CD4-positive, CD25-positive, alpha-beta regulatory T cell (primary cell): Measurements from ENCODE around the gene TRIM47. TPM values are rescaled to one million over a fixed set of nuclear protein-coding genes. Genes with fewer than 3 reads are reported as not detected.

Experiments
- ATAC-seq, 2 donors: fragments of 150-1000 bp; cut with Tn5 transposase; one replicate each; pipeline ENCODE4 v1.10.0; 2021; ENCODE audit warnings: low read depth in 2 of 2, moderate number of reproducible peaks in 2 of 2, moderate library complexity in 1 of 2
- DNase-seq, 3 donors: peaks; one replicate each; pipeline versions ENCODE4 v3.0.0 to v3.0.0-alpha.2; 2012 to 2022; ENCODE audit warnings: mixed read lengths in 1 of 3
- H3K27ac ChIP-seq: one replicate; pipeline ENCODE4 v1.7.0; 2013; ENCODE audit warnings: mild to moderate bottlenecking, low read length; ENCODE audit not compliant: insufficient read depth, poor library complexity, severe bottlenecking
- H3K27me3 ChIP-seq: one replicate; pipeline ENCODE4 v1.7.0; 2013; ENCODE audit warnings: low read length; ENCODE audit not compliant: control insufficient read depth, insufficient read depth
- H3K36me3 ChIP-seq: one replicate; pipeline ENCODE4 v1.7.0; 2013; ENCODE audit warnings: mild to moderate bottlenecking, low read length, moderate library complexity; ENCODE audit not compliant: control insufficient read depth, insufficient read depth
- H3K4me1 ChIP-seq: 2 replicates; pipeline ENCODE4 v1.7.0; 2013; ENCODE audit warnings: mild to moderate bottlenecking, low read length; ENCODE audit not compliant: insufficient read depth, control insufficient read depth, poor library complexity, severe bottlenecking
- H3K4me3 ChIP-seq: one replicate; pipeline ENCODE4 v1.7.0; 2013; ENCODE audit warnings: low read depth, mild to moderate bottlenecking, low read length, moderate library complexity
- H3K9me3 ChIP-seq, 2 experiments: 1 replicate in 1 of 2; 2 replicates in 1 of 2; pipeline ENCODE4 v1.7.0; 2013; ENCODE audit warnings: low read length in 2 of 2, mild to moderate bottlenecking in 1 of 2, moderate library complexity in 1 of 2; ENCODE audit not compliant: control insufficient read depth in 2 of 2
- H3K27ac Mint-ChIP-seq, 3 donors: one replicate each; pipeline ENCODE4 v1.8.0; 2020 to 2022; ENCODE audit warnings: mild to moderate bottlenecking in 3 of 3, mixed read lengths in 3 of 3, moderate library complexity in 2 of 3
- H3K27me3 Mint-ChIP-seq: one replicate; pipeline ENCODE4 v1.8.0; 2022; ENCODE audit warnings: mild to moderate bottlenecking, mixed read lengths
- H3K36me3 Mint-ChIP-seq: one replicate; pipeline ENCODE4 v1.8.0; 2020; ENCODE audit warnings: mixed read lengths
- H3K4me1 Mint-ChIP-seq, 4 donors: one replicate each; pipeline ENCODE4 v1.8.0; 2020 to 2022; ENCODE audit warnings: mixed read lengths in 4 of 4, mild to moderate bottlenecking in 1 of 4
- H3K4me3 Mint-ChIP-seq, 4 donors: one replicate each; pipeline ENCODE4 v1.8.0; 2020 to 2022; ENCODE audit warnings: mild to moderate bottlenecking in 4 of 4, mixed read lengths in 4 of 4, moderate library complexity in 3 of 4
- H3K9me3 Mint-ChIP-seq, 7 donors: one replicate each; pipeline ENCODE4 v1.8.0; 2020 to 2022; ENCODE audit warnings: mixed read lengths in 7 of 7, mild to moderate bottlenecking in 3 of 7, moderate library complexity in 2 of 7
- polyA plus RNA-seq, 4 donors: library from polyadenylated mRNA; unstranded; fragments of 300-500 nt; fragmentation: Illumina TruSeq; gene quantifications; one replicate each; pipeline ENCODE4 v1.2.3, GENCODE V29; 2021
- total RNA-seq: library from RNA; stranded (reverse); gene quantifications from one replicate; pipeline ENCODE4 v1.2.3, GENCODE V29; 2022

The TRIM47 gene
- total and polyA plus RNA-seq, 5 donors from 2014 or later, result 3.6 to 16.6 (median 15.2) TPM

- peaks cover 51% of the 10 kb centered on the region for H3K36me3 ChIP-seq
- DNase-seq, result peak; percentile 52 to 78 (median 71)
- H3K4me3 Mint-ChIP-seq, result peak within 1 kb of the TSS; percentile 91 to 96 (median 94)
- peaks cover 3 to 38% (median 8%) of the 10 kb centered on the region in 4 donors for H3K4me1 Mint-ChIP-seq
- ATAC-seq, result peak; percentile 76 to 79
- peaks cover 7% of the 10 kb centered on the region for H3K36me3 Mint-ChIP-seq
- peak within 1 kb of the TSS; percentile 69 for H3K4me3 ChIP-seq
- H3K9me3 ChIP-seq, result no peaks in the 10 kb centered on the region
- no peaks in the 10 kb centered on the region for H3K27me3 ChIP-seq
- H3K4me1 ChIP-seq, result peaks cover 42% of the 10 kb centered on the region
- H3K27ac ChIP-seq, result peak within 1 kb of the TSS; percentile 91
- H3K27me3 Mint-ChIP-seq, result no peaks in the 10 kb centered on the region
- H3K27ac Mint-ChIP-seq, result peak within 1 kb of the TSS; percentile 91 to 98 (median 97)
- no peaks in the 10 kb centered on the region for H3K9me3 Mint-ChIP-seq
Measured at GRCh38 chr17:75843577-75844529, 34.5 kb downstream of the TRIM47 start, which contains the start of gene UNC13D. TSS of gene UNC13D (minus strand) at chr17:75844404. CDS start at chr17:75844337, 67 bp downstream.

- H3K36me3 ChIP-seq, result peaks cover 47% of the 10 kb centered on the region
- peaks cover 0 to 34% (median 2%) of the 10 kb centered on the region in 4 donors for H3K4me1 Mint-ChIP-seq
- peak; percentile 25 to 36 for ATAC-seq
Measured at GRCh38 chr17:75842963-75843576, 35.3 kb downstream of the TRIM47 start.

GRCh38 chr17:75842411-75842810 is 36.0 kb downstream of the TRIM47 start:
- H3K27ac Mint-ChIP-seq, result peak overlapping the region in 2 of 3 donors; percentile 42 to 56
- ATAC-seq, result no peak
- peaks cover 0 to 34% (median 0%) of the 10 kb centered on the region in 4 donors for H3K4me1 Mint-ChIP-seq
- Histone ChIP-seq H3K36me3 (peaks cover 46% of the 10 kb centered on the region), H3K27me3 (no peaks in the 10 kb centered on the region), H3K27ac (peak overlapping the region; percentile 91), H3K9me3 (no peaks in the 10 kb centered on the region), H3K4me1 (peaks cover 39% of the 10 kb centered on the region), H3K4me3 (peak overlapping the region; percentile 42)
- no peaks in the 10 kb centered on the region for H3K36me3 Mint-ChIP-seq
- no peaks in the 10 kb centered on the region for H3K9me3 Mint-ChIP-seq
- H3K27me3 Mint-ChIP-seq, result no peaks in the 10 kb centered on the region
- H3K4me3 Mint-ChIP-seq, result peak overlapping the region; percentile 44 to 94 (median 88)
- DNase-seq, result no peak

More at GRCh38 chr17:75842963-75843576, 35.3 kb downstream of the TRIM47 start:
- no peaks in the 10 kb centered on the region for H3K9me3 Mint-ChIP-seq
- Histone ChIP-seq H3K27me3 (no peaks in the 10 kb centered on the region), H3K4me1 (peaks cover 39% of the 10 kb centered on the region), H3K9me3 (no peaks in the 10 kb centered on the region), H3K27ac (peak overlapping the region; percentile 91), H3K4me3 (peak overlapping the region; percentile 69)
- peak overlapping the region; percentile 91 to 96 (median 94) for H3K4me3 Mint-ChIP-seq
- DNase-seq, result peak in 2 of 3 donors; percentile 15 to 69
- H3K36me3 Mint-ChIP-seq, result no peaks in the 10 kb centered on the region
- H3K27ac Mint-ChIP-seq, result peak overlapping the region; percentile 87 to 97 (median 91)
- H3K27me3 Mint-ChIP-seq, result no peaks in the 10 kb centered on the region

GRCh38 chr17:75840799-75841164 is 37.6 kb downstream of the TRIM47 start:
- Histone ChIP-seq H3K36me3 (peaks cover 45% of the 10 kb centered on the region), H3K27me3 (no peaks in the 10 kb centered on the region), H3K27ac (no peak overlapping the region), H3K9me3 (no peaks in the 10 kb centered on the region), H3K4me1 (peaks cover 39% of the 10 kb centered on the region), H3K4me3 (no peak overlapping the region)
- peak overlapping the region in 2 of 4 donors; percentile 33 to 54 for H3K4me3 Mint-ChIP-seq
- H3K36me3 Mint-ChIP-seq, result no peaks in the 10 kb centered on the region
- no peaks in the 10 kb centered on the region for H3K9me3 Mint-ChIP-seq
- DNase-seq (no peak), ATAC-seq (no peak)
- H3K4me1 Mint-ChIP-seq, result peaks cover 0 to 32% (median 0%) of the 10 kb centered on the region in 4 donors
- H3K27ac Mint-ChIP-seq, result peak overlapping the region in 1 of 3 donors; percentile 36
- H3K27me3 Mint-ChIP-seq, result no peaks in the 10 kb centered on the region

GRCh38 chr17:75839942-75840798 is 38.2 kb downstream of the TRIM47 start:
- H3K27ac Mint-ChIP-seq, result no peak overlapping the region
- peak overlapping the region in 1 of 4 donors; percentile 47 for H3K4me3 Mint-ChIP-seq

GRCh38 chr17:75838410-75838809 is 40.0 kb downstream of the TRIM47 start:
- Histone ChIP-seq H3K27me3 (no peaks in the 10 kb centered on the region), H3K27ac (no peak overlapping the region), H3K4me1 (peaks cover 31% of the 10 kb centered on the region), H3K36me3 (peaks cover 61% of the 10 kb centered on the region), H3K4me3 (no peak overlapping the region), H3K9me3 (no peaks in the 10 kb centered on the region)
- Mint-ChIP-seq H3K36me3 (peaks cover 1% of the 10 kb centered on the region), H3K27me3 (no peaks in the 10 kb centered on the region), H3K4me3 (peak overlapping the region in 1 of 4 donors; percentile 21), H3K9me3 (no peaks in the 10 kb centered on the region), H3K4me1 (peaks cover 1 to 31% (median 9%) of the 10 kb centered on the region in 4 donors), H3K27ac (no peak overlapping the region)
- no peak for DNase-seq
- no peak for ATAC-seq

More at GRCh38 chr17:75839942-75840798, 38.2 kb downstream of the TRIM47 start:
- Mint-ChIP-seq H3K27me3 (no peaks in the 10 kb centered on the region), H3K9me3 (no peaks in the 10 kb centered on the region), H3K36me3 (no peaks in the 10 kb centered on the region), H3K4me1 (peaks cover 0 to 26% (median 0%) of the 10 kb centered on the region in 4 donors)
- H3K27me3 ChIP-seq, result no peaks in the 10 kb centered on the region
- H3K9me3 ChIP-seq, result no peaks in the 10 kb centered on the region
- ATAC-seq (no peak), DNase-seq (no peak)
- H3K27ac ChIP-seq, result no peak overlapping the region
- H3K36me3 ChIP-seq, result peaks cover 46% of the 10 kb centered on the region
- no peak overlapping the region for H3K4me3 ChIP-seq
- peaks cover 36% of the 10 kb centered on the region for H3K4me1 ChIP-seq

GRCh38 chr17:75837899-75838298 is 40.5 kb downstream of the TRIM47 start:
- H3K27me3 ChIP-seq, result no peaks in the 10 kb centered on the region
- ATAC-seq, result no peak
- no peak overlapping the region for H3K4me3 Mint-ChIP-seq
- peaks cover 61% of the 10 kb centered on the region for H3K36me3 ChIP-seq
- no peaks in the 10 kb centered on the region for H3K27me3 Mint-ChIP-seq
- peaks cover 4 to 32% (median 13%) of the 10 kb centered on the region in 4 donors for H3K4me1 Mint-ChIP-seq
- H3K27ac ChIP-seq, result no peak overlapping the region
- H3K9me3 ChIP-seq, result no peaks in the 10 kb centered on the region
- no peaks in the 10 kb centered on the region for H3K9me3 Mint-ChIP-seq
- no peak overlapping the region for H3K4me3 ChIP-seq
- H3K4me1 ChIP-seq, result peaks cover 32% of the 10 kb centered on the region
- H3K36me3 Mint-ChIP-seq, result peaks cover 5% of the 10 kb centered on the region
- DNase-seq, result no peak
- peak overlapping the region in 1 of 3 donors; percentile 79 for H3K27ac Mint-ChIP-seq
